Upper lobe of left lung (tissue), 4 donors: ENCODE measurements around the gene N4BP2L2.

Source experiments
- CTCF ChIP-seq, 6 experiments: fragments of 450-650 bp in 4 of 6; fragments of 200-600 bp in 2 of 6; sonication (generic) in 2 of 6; IDR thresholded peaks; one replicate each; pipeline ENCODE4 v1.5.1; 2016 to 2019; ENCODE audit warnings: antibody characterized with exemption in 6 of 6
- POLR2AphosphoS5 ChIP-seq, 2 donors: sonication (generic); formaldehyde crosslinking; IDR thresholded peaks; one replicate each; pipeline ENCODE4 v1.5.1; 2017; ENCODE audit warnings: antibody characterized with exemption in 2 of 2

GRCh38 chr13:32456591-32456990, 82.0 kb downstream of the N4BP2L2 start:
- no peak for TF ChIP-seq CTCF (IDR thresholded peaks at IDR 0.05)
- TF ChIP-seq POLR2AphosphoS5 (IDR thresholded peaks at IDR 0.05) = no peak
